IMR-90 (cell line): Measurements from ENCODE around the gene PDGFA.
"Not testable (repeated sequence)": the region's sequence is repeated elsewhere in the genome, so short reads cannot be mapped to it uniquely, and the experiment has no call there.

Experiments
- CTCF ChIP-seq: conservative IDR thresholded peaks from 2 replicates; pipeline ENCODE4 v1.5.1; 2012; ENCODE audit warnings: mild to moderate bottlenecking, low read depth, low read length, improper control_type of control experiment
- MAFK ChIP-seq: IDR thresholded peaks from 2 replicates; pipeline ENCODE4 v1.6.1; 2012; ENCODE audit warnings: low read depth, low read length, improper control_type of control experiment
- POLR2A ChIP-seq: IDR thresholded peaks from 2 replicates; pipeline ENCODE4 v1.6.1; 2012; ENCODE audit warnings: mild to moderate bottlenecking, low read depth, low read length
- USF2 ChIP-seq: fragments of 150-350 bp; IDR thresholded peaks from 2 replicates; pipeline ENCODE4 v1.6.1; 2017; ENCODE audit warnings: mild to moderate bottlenecking, antibody characterized with exemption, low read length, low read depth

- TF ChIP-seq POLR2A, CTCF, USF2, MAFK: not testable (repeated sequence)
These were observed 31.9 kb upstream of the PDGFA start for GRCh38 chr7:551615-551970.
